OCI-LY7 (cell line): ENCODE data around the gene SPECC1. TPM values are rescaled to one million over a fixed set of nuclear protein-coding genes. Genes with fewer than 3 reads are reported as not detected.

ENCODE experiments used
- BruUV-seq: library from RNA; stranded (reverse); fragments of 400-500 nt; replicated peaks from 2 replicates; lab custom pipeline; 2021; lab: Mats Ljungman, UMichigan
- CTCF ChIA-PET: fragments of 300-600 bp; sonication (Branson Sonifier 250); formaldehyde crosslinking; loops from one replicate; lab custom pipeline; 2022; ENCODE audit warnings: antibody characterized with exemption; ENCODE audit not compliant: unreplicated experiment; lab: Charles Lee
- POLR2A ChIA-PET: fragments of 300-600 bp; sonication (Branson Sonifier 250); formaldehyde crosslinking; loops from one replicate; lab custom pipeline; 2022; ENCODE audit warnings: antibody characterized with exemption; lab: Charles Lee
- DNase-seq: peaks from one replicate; pipeline ENCODE4 v3.0.0-alpha.2; 2015; ENCODE audit warnings: low spot score
- H2AFZ ChIP-seq: fragments of 200-600 bp; sonication (generic), shearing (Covaris generic); 2 replicates; pipeline ENCODE4 v1.6.1; 2014; ENCODE audit warnings: mild to moderate bottlenecking, antibody characterized with exemption, low read length, moderate library complexity
- H3K27ac ChIP-seq: fragments of 200-600 bp; sonication (generic); 2 replicates; pipeline ENCODE4 v1.5.1; 2014; ENCODE audit warnings: mixed run types, low read depth, mild to moderate bottlenecking, moderate library complexity, low read length, inconsistent platforms; ENCODE audit not compliant: poor library complexity, severe bottlenecking
- H3K36me3 ChIP-seq: fragments of 200-600 bp; sonication (generic); 2 replicates; pipeline ENCODE4 v1.6.1; 2014; ENCODE audit warnings: mild to moderate bottlenecking, antibody characterized with exemption, low read length, moderate library complexity, mixed read lengths; ENCODE audit not compliant: insufficient read depth
- H3K4me1 ChIP-seq: fragments of 200-600 bp; sonication (generic); 2 replicates; pipeline ENCODE4 v1.5.1; 2014; ENCODE audit warnings: mild to moderate bottlenecking, low read length; ENCODE audit not compliant: insufficient read depth, poor library complexity, severe bottlenecking
- H3K4me2 ChIP-seq: fragments of 200-600 bp; sonication (generic); 2 replicates; pipeline ENCODE4 v1.6.1; 2014; ENCODE audit warnings: mild to moderate bottlenecking, low read length
- H3K4me3 ChIP-seq: fragments of 200-600 bp; sonication (generic); 2 replicates; pipeline ENCODE4 v1.5.1; 2014; ENCODE audit warnings: mild to moderate bottlenecking, low read depth, low read length; ENCODE audit not compliant: poor library complexity, severe bottlenecking
- H3K79me2 ChIP-seq: fragments of 200-600 bp; sonication (generic); 2 replicates; pipeline ENCODE4 v1.6.1; 2016; ENCODE audit warnings: low read depth, mild to moderate bottlenecking, low read length, moderate library complexity, mixed read lengths; ENCODE audit not compliant: insufficient read depth
- H3K9me2 ChIP-seq: fragments of 200-600 bp; sonication (generic); 2 replicates; pipeline ENCODE4 v1.6.1; 2016; ENCODE audit warnings: mild to moderate bottlenecking, low read length, mixed read lengths; ENCODE audit not compliant: insufficient read depth
- H3K9me3 ChIP-seq: fragments of 200-600 bp; sonication (generic); 2 replicates; pipeline ENCODE4 v1.6.1; 2014; ENCODE audit warnings: mild to moderate bottlenecking, mixed run types, low read length, mixed read lengths
- H4K20me1 ChIP-seq: fragments of 200-600 bp; sonication (generic); 2 replicates; pipeline ENCODE4 v1.6.1; 2014; ENCODE audit warnings: mild to moderate bottlenecking, antibody characterized with exemption, low read length, moderate library complexity, mixed read lengths; ENCODE audit not compliant: insufficient read depth
- CTCF ChIP-seq: fragments of 200-600 bp; sonication (generic); conservative IDR thresholded peaks from 2 replicates; pipeline ENCODE4 v1.5.1; 2014; ENCODE audit warnings: mild to moderate bottlenecking, antibody characterized with exemption, low read length, moderate library complexity, mixed read lengths
- EZH2phosphoT487 ChIP-seq: fragments of 200-600 bp; sonication (generic); IDR thresholded peaks from 2 replicates; pipeline ENCODE4 v1.6.1; 2018; ENCODE audit warnings: low read depth, borderline replicate concordance, mild to moderate bottlenecking, mixed run types, antibody characterized with exemption, low read length, moderate library complexity, mixed read lengths
- intact Hi-C: fragments of 100-400 bp; cut with micrococcal nuclease; formaldehyde crosslinking; loops from one replicate; pipeline ENCODE4 v1.10.0; 2022; ENCODE audit not compliant: unreplicated experiment
- total RNA-seq, 2 experiments: library from RNA; depleted of rRNA in 1 of 2; stranded (reverse); fragments of >200 nt in 1 of 2; shearing (Covaris generic) in 1 of 2; gene quantifications; 2 replicates each; pipeline ENCODE4 v1.2.3, GENCODE V29; 2014 to 2022

Gene SPECC1
- total RNA-seq, 2 experiments from 2014 or later, result 0.47 to 2.8 TPM

GRCh38 chr17:20173091-20173490 is 163.9 kb downstream of the SPECC1 start:
- H3K27ac ChIP-seq, result no peak overlapping the region
- POLR2A ChIA-PET, result interaction anchor here (1.2 kb wide), 1 partner anchor 224 kb away, joined by 6 read pairs; no protein-coding TSS in a partner anchor
- no peaks in the 10 kb centered on the region for H3K9me3 ChIP-seq
- H3K4me2 ChIP-seq, result no peak overlapping the region
- no peak for TF ChIP-seq EZH2phosphoT487
- TF ChIP-seq CTCF, result no peak
- H3K4me3 ChIP-seq, result no peak overlapping the region
- H3K9me2 ChIP-seq, result no peaks in the 10 kb centered on the region
- H3K36me3 ChIP-seq, result no peaks in the 10 kb centered on the region
- no peaks in the 10 kb centered on the region for H4K20me1 ChIP-seq
- H3K4me1 ChIP-seq, result no peaks in the 10 kb centered on the region
- intact Hi-C loops, result no loop called here
- H3K79me2 ChIP-seq, result no peaks in the 10 kb centered on the region
- CTCF ChIA-PET, result no interaction called here
- BruUV-seq, result no TSS peak
- H2AFZ ChIP-seq, result no peak overlapping the region
- no peak for DNase-seq

GRCh38 chr17:20174588-20175265 is 165.6 kb downstream of the SPECC1 start:
- Histone ChIP-seq H3K4me3 (no peak overlapping the region), H3K4me2 (no peak overlapping the region), H2AFZ (no peak overlapping the region), H3K9me3 (no peaks in the 10 kb centered on the region), H3K79me2 (no peaks in the 10 kb centered on the region), H4K20me1 (no peaks in the 10 kb centered on the region), H3K36me3 (no peaks in the 10 kb centered on the region), H3K9me2 (no peaks in the 10 kb centered on the region), H3K4me1 (no peaks in the 10 kb centered on the region), H3K27ac (no peak overlapping the region)
- POLR2A ChIA-PET, result no interaction called here
- DNase-seq, result no peak
- TF ChIP-seq CTCF, result no peak
- no peak for TF ChIP-seq EZH2phosphoT487
- intact Hi-C loops, result no loop called here
- no TSS peak for BruUV-seq
- CTCF ChIA-PET, result no interaction called here

- no peak for DNase-seq
- no peak overlapping the region for H3K27ac ChIP-seq
- TF ChIP-seq CTCF (no peak), EZH2phosphoT487 (no peak)
- H4K20me1 ChIP-seq, result no peaks in the 10 kb centered on the region
- intact Hi-C loops, result no loop called here
- no peaks in the 10 kb centered on the region for H3K36me3 ChIP-seq
- H3K4me3 ChIP-seq, result no peak overlapping the region
- no peaks in the 10 kb centered on the region for H3K9me2 ChIP-seq
- no peaks in the 10 kb centered on the region for H3K4me1 ChIP-seq
- CTCF ChIA-PET, result no interaction called here
- no peak overlapping the region for H3K4me2 ChIP-seq
- H2AFZ ChIP-seq, result no peak overlapping the region
- H3K9me3 ChIP-seq, result no peaks in the 10 kb centered on the region
- H3K79me2 ChIP-seq, result no peaks in the 10 kb centered on the region
- POLR2A ChIA-PET, result no interaction called here
- BruUV-seq, result no TSS peak
These were observed 169.9 kb downstream of the SPECC1 start for GRCh38 chr17:20179041-20179440.
